HCT116 (cell line): ENCODE data around the gene CARMIL1. TPM values are rescaled to one million over a fixed set of nuclear protein-coding genes. Genes with fewer than 3 reads are reported as not detected.
A peak's percentile ranks its signal among the peaks of the same experiment; 100 is the strongest.

Experiments
- ATAC-seq: fragments of 200-7000 bp; cut with Tn5 transposase; 2 replicates; pipeline ENCODE4 v1.9.1; 2020; ENCODE audit warnings: mild to moderate bottlenecking, moderate library complexity
- BruUV-seq: library from RNA; stranded (reverse); fragments of 400-500 nt; replicated peaks from 2 replicates; lab custom pipeline; 2021; lab: Mats Ljungman, UMichigan
- CTCF ChIA-PET: fragments of 300-600 bp; sonication (Branson Sonifier 250); formaldehyde crosslinking; loops from one replicate; lab custom pipeline; 2021; ENCODE audit warnings: antibody characterized with exemption; lab: Charles Lee
- POLR2A ChIA-PET: fragments of 300-600, 350-600 bp; sonication (Branson Sonifier 250); formaldehyde crosslinking; loops from one replicate; lab custom pipeline; 2021; ENCODE audit warnings: antibody characterized with exemption; lab: Charles Lee
- RAD21 ChIA-PET, 2 experiments: fragments of 300-600 bp; sonication (Branson Sonifier 250); formaldehyde crosslinking; loops; one replicate each; lab custom pipeline; 2023; ENCODE audit warnings: low total read pairs in 2 of 2; ENCODE audit not compliant: uncharacterized antibody in 2 of 2, unreplicated experiment in 2 of 2, low non-redundant PET in 1 of 2; lab: Charles Lee
- DNase-seq: peaks from one replicate; pipeline ENCODE4 v3.0.0-alpha.2; 2010; ENCODE audit warnings: low read depth, low spot score
- H2AFZ ChIP-seq: fragments of 200-600 bp; shearing (Covaris generic), sonication (generic); 2 replicates; pipeline ENCODE4 v1.6.1; 2017; ENCODE audit warnings: low read depth, mixed run types, mixed read lengths, antibody characterized with exemption, low read length; ENCODE audit not compliant: poor library complexity, severe bottlenecking
- H3K27ac ChIP-seq: 2 replicates; pipeline ENCODE4 v1.5.1; 2012; ENCODE audit warnings: low read depth, low read length
- H3K27me3 ChIP-seq: fragments of 200-600 bp; sonication (generic); 2 replicates; pipeline ENCODE4 v1.6.1; 2016; ENCODE audit warnings: mixed run types, low read length, mixed read lengths; ENCODE audit not compliant: insufficient read depth
- H3K36me3 ChIP-seq, 2 experiments: fragments of 200-500 bp in 1 of 2; fragments of 200-600 bp in 1 of 2; sonication (Bioruptor generic) in 1 of 2; sonication (generic) in 1 of 2; 2 replicates each; pipeline versions ENCODE4 v1.5.1 to v1.6.1; 2014 to 2016; ENCODE audit warnings: low read length in 2 of 2, inconsistent platforms in 1 of 2, mixed read lengths in 1 of 2, mixed run types in 1 of 2; ENCODE audit not compliant: insufficient read depth in 2 of 2, control insufficient read depth in 1 of 2
- H3K4me1 ChIP-seq, 2 experiments: fragments of 200-600 bp in 1 of 2; sonication (generic) in 1 of 2; 2 replicates each; pipeline versions ENCODE4 v1.5.1 to v1.6.1; 2012 to 2017; ENCODE audit warnings: low read length in 2 of 2, inconsistent platforms in 1 of 2, mild to moderate bottlenecking in 1 of 2, mixed read lengths in 1 of 2, mixed run types in 1 of 2, moderate library complexity in 1 of 2; ENCODE audit not compliant: insufficient read depth in 2 of 2, control insufficient read depth in 1 of 2
- H3K4me2 ChIP-seq: fragments of 200-600 bp; sonication (generic); 2 replicates; pipeline ENCODE4 v1.6.1; 2017; ENCODE audit warnings: mixed run types, low read length, mixed read lengths
- H3K4me3 ChIP-seq, 2 experiments: fragments of 200-600 bp in 1 of 2; sonication (generic) in 1 of 2; replicated peaks in 1 of 2; 2 replicates each; pipeline ENCODE4 v1.5.1; 2011 to 2016; ENCODE audit warnings: low read length in 2 of 2, control low read depth in 1 of 2, low read depth in 1 of 2, mild to moderate bottlenecking in 1 of 2, mixed read lengths in 1 of 2, mixed run types in 1 of 2
- H3K79me2 ChIP-seq: fragments of 200-600 bp; sonication (generic); 2 replicates; pipeline ENCODE4 v1.6.1; 2017; ENCODE audit warnings: mild to moderate bottlenecking, mixed run types, low read length, moderate library complexity, mixed read lengths; ENCODE audit not compliant: insufficient read depth
- H3K9ac ChIP-seq: fragments of 200-600 bp; sonication (generic); 2 replicates; pipeline ENCODE4 v1.6.1; 2016; ENCODE audit warnings: low read length, mixed read lengths
- H3K9me2 ChIP-seq: fragments of 200-600 bp; sonication (generic), shearing (Covaris generic); 2 replicates; pipeline ENCODE4 v1.6.1; 2017; ENCODE audit warnings: mixed run types, mild to moderate bottlenecking, moderate library complexity; ENCODE audit not compliant: insufficient read depth
- H3K9me3 ChIP-seq, 2 experiments: fragments of 200-500 bp in 1 of 2; fragments of 200-600 bp in 1 of 2; sonication (Bioruptor generic) in 1 of 2; sonication (generic) in 1 of 2; 2 replicates each; pipeline ENCODE4 v1.6.1; 2014 to 2017; ENCODE audit warnings: low read length in 2 of 2, mixed read lengths in 2 of 2, inconsistent platforms in 1 of 2, low read depth in 1 of 2, mild to moderate bottlenecking in 1 of 2, mixed run types in 1 of 2, moderate library complexity in 1 of 2; ENCODE audit not compliant: control insufficient read depth in 1 of 2, insufficient read depth in 1 of 2
- H4K20me1 ChIP-seq: fragments of 200-600 bp; sonication (generic), shearing (Covaris generic); 2 replicates; pipeline ENCODE4 v1.6.1; 2017; ENCODE audit warnings: mixed run types, mild to moderate bottlenecking, moderate library complexity; ENCODE audit not compliant: insufficient read depth
- CBX3 ChIP-seq: IDR thresholded peaks from 2 replicates; pipeline ENCODE4 v1.6.1; 2012; ENCODE audit warnings: low read depth
- ELF1 ChIP-seq: IDR thresholded peaks from 2 replicates; pipeline ENCODE4 v1.6.1; 2012; ENCODE audit warnings: low read depth, borderline replicate concordance
- EZH2phosphoT487 ChIP-seq: fragments of 200-600 bp; IDR thresholded peaks from 2 replicates; pipeline ENCODE4 v1.6.1; 2018; ENCODE audit warnings: antibody characterized with exemption, borderline replicate concordance
- JUND ChIP-seq: IDR thresholded peaks from 2 replicates; pipeline ENCODE4 v1.6.1; 2012
- MAX ChIP-seq: IDR thresholded peaks from 2 replicates; pipeline ENCODE4 v1.6.1; 2012
- POLR2A ChIP-seq: IDR thresholded peaks from 2 replicates; pipeline ENCODE4 v1.7.0; 2011; ENCODE audit warnings: borderline replicate concordance; ENCODE audit not compliant: insufficient read depth, insufficient read length; ENCODE audit errors: extremely low read depth
- REST ChIP-seq: IDR thresholded peaks from 2 replicates; pipeline ENCODE4 v1.6.1; 2012; ENCODE audit warnings: low read depth
- TCF7L2 ChIP-seq: IDR thresholded peaks from 2 replicates; pipeline ENCODE4 v1.7.0; 2011; ENCODE audit warnings: borderline replicate concordance, inconsistent platforms; ENCODE audit not compliant: insufficient read depth, insufficient read length; ENCODE audit errors: extremely low read depth
- YY1 ChIP-seq: IDR thresholded peaks from 2 replicates; pipeline ENCODE4 v1.6.1; 2011; ENCODE audit warnings: low read length, low read depth, moderate library complexity, mild to moderate bottlenecking; ENCODE audit not compliant: insufficient replicate concordance; ENCODE audit errors: extremely low read depth
- intact Hi-C: fragments of 100-400 bp; cut with micrococcal nuclease; formaldehyde crosslinking; loops from 2 replicates; pipeline ENCODE4 v1.10.0; 2022
- total RNA-seq: library from RNA; stranded (reverse); gene quantifications from one replicate; pipeline ENCODE4 v1.2.1, GENCODE V29; 2021; ENCODE audit not compliant: unreplicated experiment

CARMIL1 gene
- total RNA-seq, 1 experiment from 2014 or later: 21.7 TPM

- ATAC-seq: no peak
- H2AFZ ChIP-seq: no peak overlapping the region
- intact Hi-C loops: no loop called here
- RAD21 ChIA-PET: no interaction called here
- TF ChIP-seq MAX: no peak
- H3K9ac ChIP-seq: no peak overlapping the region
- no peaks in the 10 kb centered on the region for H3K9me2 ChIP-seq
- H3K4me3 ChIP-seq: no peak overlapping the region
- H3K27me3 ChIP-seq: peaks cover 32% of the 10 kb centered on the region
- CTCF ChIA-PET: no interaction called here
- no peak overlapping the region for H3K4me2 ChIP-seq
- no peak for DNase-seq
- peaks cover 0 to 7% of the 10 kb centered on the region in 2 experiments; a peak in 2 of 4 replicates for H3K4me1 ChIP-seq
- POLR2A ChIA-PET: no interaction called here
- BruUV-seq: no TSS peak
- no peaks in the 10 kb centered on the region for H3K36me3 ChIP-seq
- H3K27ac ChIP-seq: no peak overlapping the region
- H4K20me1 ChIP-seq: no peaks in the 10 kb centered on the region
- no peaks in the 10 kb centered on the region for H3K9me3 ChIP-seq
- no peaks in the 10 kb centered on the region for H3K79me2 ChIP-seq
Measured at GRCh38 chr6:25655723-25656122, 376.5 kb downstream of the CARMIL1 start.

- RAD21 ChIA-PET: no interaction called here
- no peaks in the 10 kb centered on the region for H3K9me3 ChIP-seq
- H2AFZ ChIP-seq: no peak overlapping the region
- CTCF ChIA-PET: no interaction called here
- no peak for ATAC-seq
- H3K9ac ChIP-seq: no peak overlapping the region
- no TSS peak for BruUV-seq
- no peak for DNase-seq
- H3K79me2 ChIP-seq: no peaks in the 10 kb centered on the region
- no peaks in the 10 kb centered on the region for H4K20me1 ChIP-seq
- H3K27me3 ChIP-seq: peaks cover 6% of the 10 kb centered on the region; the same call in 1 of the 2 replicates
- POLR2A ChIA-PET: no interaction called here
- peak overlapping the region; percentile 37; the same call in 1 of the 2 replicates for H3K4me2 ChIP-seq
- TF ChIP-seq YY1 (no peak), CBX3 (no peak), REST (no peak), TCF7L2 (no peak), EZH2phosphoT487 (no peak), ELF1 (no peak), JUND (no peak), POLR2A (no peak)
- intact Hi-C loops: no loop called here
- H3K9me2 ChIP-seq: no peaks in the 10 kb centered on the region
- no peak overlapping the region for H3K4me3 ChIP-seq
- peaks cover 0 to 12% of the 10 kb centered on the region in 2 experiments; a peak in 2 of 4 replicates for H3K4me1 ChIP-seq
- H3K36me3 ChIP-seq: no peaks in the 10 kb centered on the region
- H3K27ac ChIP-seq: no peak overlapping the region
Measured at GRCh38 chr6:25659633-25660368, 380.6 kb downstream of the CARMIL1 start.
